NCI-H774 (cell line): ENCODE measurements around the gene WIZ.
"Not testable (repeated sequence)": the region's sequence is repeated elsewhere in the genome, so short reads cannot be mapped to it uniquely, and the experiment has no call there.

Experiments
- DNase-seq: peaks from one replicate; lab custom pipeline; 2025; lab: John Stamatoyannopoulos, UW

WIZ gene

GRCh38 chr19:15403151-15403531 lies 46.6 kb downstream of the WIZ start:
- no peak for DNase-seq

- no peak for DNase-seq
These were observed 47.2 kb downstream of the WIZ start for GRCh38 chr19:15402411-15403150.

GRCh38 chr19:15401397-15401710 lies 48.4 kb downstream of the WIZ start:
- no peak for DNase-seq

- no peak for DNase-seq
These were observed 49.0 kb downstream of the WIZ start for GRCh38 chr19:15400521-15401396.

GRCh38 chr19:15399635-15400034 lies 50.1 kb downstream of the WIZ start:
- no peak for DNase-seq

GRCh38 chr19:15399234-15399515 lies 50.6 kb downstream of the WIZ start:
- no peak for DNase-seq

GRCh38 chr19:15398501-15399233 lies 51.1 kb downstream of the WIZ start:
- DNase-seq = no peak

- DNase-seq = no peak
These were observed 52.0 kb downstream of the WIZ start for GRCh38 chr19:15397782-15398181.

GRCh38 chr19:15397236-15397635 lies 52.5 kb downstream of the WIZ start:
- DNase-seq = no peak

GRCh38 chr19:15396436-15396835 lies 53.3 kb downstream of the WIZ start:
- DNase-seq = no peak

- DNase-seq = not testable (repeated sequence)
These were observed 54.5 kb downstream of the WIZ start for GRCh38 chr19:15395251-15395650.

GRCh38 chr19:15394426-15394825 lies 55.3 kb downstream of the WIZ start:
- DNase-seq = no peak

GRCh38 chr19:15393963-15394362 lies 55.8 kb downstream of the WIZ start:
- DNase-seq = no peak

GRCh38 chr19:15390814-15391213 lies 58.9 kb downstream of the WIZ start:
- no peak for DNase-seq

- no peak for DNase-seq
These were observed 67.9 kb downstream of the WIZ start for GRCh38 chr19:15381864-15382263.

- no peak for DNase-seq
These were observed 68.3 kb downstream of the WIZ start for GRCh38 chr19:15381429-15381828.

GRCh38 chr19:15379999-15380647 lies 69.6 kb downstream of the WIZ start:
- peak; percentile 47 for DNase-seq

- DNase-seq = peak; percentile 96
These were observed 70.4 kb downstream of the WIZ start, which contains the start of gene AKAP8 for GRCh38 chr19:15379083-15379998. Gene AKAP8, minus strand, starts transcription at chr19:15379787. Its CDS starts 56 bp downstream, at chr19:15379731.

- DNase-seq = peak; percentile 3
These were observed 71.1 kb downstream of the WIZ start for GRCh38 chr19:15378534-15379082.

- no peak for DNase-seq
These were observed 74.8 kb downstream of the WIZ start for GRCh38 chr19:15374796-15375440.
